ENCODE measurements around the gene SLC44A3. TPM values are rescaled to one million over a fixed set of nuclear protein-coding genes. Genes with fewer than 3 reads are reported as not detected.

The SLC44A3 gene
- total RNA-seq (1 to 10 TPM; 4.4 to 6.5 (median 5.6) TPM), polyA plus RNA-seq (2.2 TPM)
- long read RNA-seq, donor 1, partial matches to known transcripts: 0 of 9 reads
- long read RNA-seq, donor 1, other reads (novel, unspliced or antisense): 5 of 9 reads
- long read RNA-seq, donor 2, partial matches to known transcripts: 0 of 5 reads
- long read RNA-seq, donor 2, other reads (novel, unspliced or antisense): 2 of 5 reads
- long read RNA-seq, donor 3, transcript SLC44A3-201 (15 exons, 2,388 nt): major isoform, 5 of 16 reads
- long read RNA-seq, donor 3, partial matches to known transcripts: 2 of 16 reads
- long read RNA-seq, donor 3, other reads (novel, unspliced or antisense): 9 of 16 reads
- long read RNA-seq, donor 4, partial matches to known transcripts: 0 of 7 reads
- long read RNA-seq, donor 4, other reads (novel, unspliced or antisense): 6 of 7 reads

DNA sequence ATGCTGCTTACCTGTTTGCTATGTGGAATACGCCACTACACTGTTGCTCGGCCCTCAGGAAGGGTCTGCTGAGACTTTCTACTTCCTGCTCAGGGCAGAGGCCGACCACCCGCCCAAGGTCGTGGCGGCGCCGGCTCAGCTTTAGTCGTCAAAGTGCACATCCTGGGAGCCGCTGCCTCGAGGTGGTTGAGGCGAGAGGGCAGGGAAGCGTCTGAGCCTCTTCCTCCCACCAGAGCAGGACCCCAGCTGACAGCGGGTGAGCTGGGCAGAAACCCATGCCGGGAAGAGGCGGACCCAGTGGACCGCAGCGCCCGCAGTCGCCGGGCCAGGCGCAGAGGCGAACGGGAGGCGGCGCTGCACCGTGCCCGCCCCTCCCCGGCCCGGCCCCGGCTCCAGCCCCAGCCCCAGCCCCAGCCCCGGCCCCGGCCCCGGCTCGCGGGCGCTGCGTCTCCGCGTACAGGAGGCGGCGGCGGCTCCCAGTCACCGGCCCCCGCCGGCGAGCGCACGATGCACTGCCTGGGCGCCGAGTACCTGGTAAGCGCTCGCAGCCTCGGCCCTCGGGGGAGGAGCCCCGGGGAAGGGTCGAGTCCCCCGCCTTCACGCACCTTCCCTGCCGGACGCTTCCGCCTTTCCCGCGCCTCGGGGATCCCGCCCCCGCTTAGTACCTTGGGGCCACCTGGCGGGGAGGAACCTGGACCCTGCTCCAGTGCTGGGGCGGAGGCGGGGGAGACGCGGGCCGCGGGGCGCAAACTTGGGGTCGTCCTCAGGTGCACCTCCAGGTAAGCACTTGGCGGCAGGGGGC, at the start of gene SLC44A3:
TSS of gene SLC44A3 (plus strand) at position 413 of the 802 bp plus-strand sequence. CDS start at position 508, 95 bp downstream.
- Histone ChIP-seq H3K4me3 (ENCODE audit: low read length) (peak within 1 kb of the TSS; percentile 83), H3K27me3 (ENCODE audit: control insufficient read depth, insufficient read depth) (no peaks in the 10 kb centered on the region), H3K9me3 (ENCODE audit: control insufficient read depth, low read length) (no peaks in the 10 kb centered on the region), H3K27ac (ENCODE audit: low read length) (no peak within 1 kb of the TSS), H3K4me1 (ENCODE audit: control insufficient read depth, insufficient read depth, low read length) (no peaks in the 10 kb centered on the region)
- intact Hi-C loops (cut with DNase I): no loop called here
- ATAC-seq (peak; percentile 95), DNase-seq (peak; percentile 59 to 85 (median 82))
- 2% methylated on average over 77 of the region's 77 CpGs for WGBS

GRCh38 chr1:94772230-94772641, 47.9 kb upstream of the SLC44A3 start:
- Histone ChIP-seq H3K27ac (ENCODE audit: low read length) (no peak overlapping the region), H3K4me3 (ENCODE audit: low read length) (no peak overlapping the region), H3K9me3 (ENCODE audit: control insufficient read depth, low read length) (no peaks in the 10 kb centered on the region), H3K27me3 (ENCODE audit: control insufficient read depth, insufficient read depth) (no peaks in the 10 kb centered on the region), H3K4me1 (ENCODE audit: control insufficient read depth, insufficient read depth, low read length) (no peaks in the 10 kb centered on the region)
- intact Hi-C loops (cut with DNase I): no loop called here
- ATAC-seq (no peak), DNase-seq (no peak)
- WGBS: 93% methylated on average over 5 of the region's 5 CpGs

DNA sequence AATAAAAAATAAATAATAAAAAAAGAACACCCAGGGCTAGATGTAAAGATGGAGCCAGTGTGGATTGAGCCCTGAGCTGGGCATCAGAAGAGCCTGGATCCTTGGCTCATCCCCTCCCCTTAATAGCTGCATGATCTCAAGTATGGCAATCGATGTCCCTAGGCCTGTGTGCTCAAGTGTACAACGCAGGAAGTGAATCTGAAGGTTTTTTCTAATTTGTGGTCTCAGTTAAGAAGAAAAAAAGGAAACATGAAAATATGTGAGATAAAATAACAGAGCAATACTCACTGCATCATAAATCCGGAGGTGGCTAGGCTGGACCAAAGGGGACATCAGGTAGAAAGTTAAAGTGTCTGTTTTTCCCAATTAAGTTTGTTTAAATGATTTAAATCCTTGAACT, 47.3 kb upstream of the SLC44A3 start:
- H3K27ac ChIP-seq (ENCODE audit: low read length): no peak overlapping the region
- DNase-seq (no peak), ATAC-seq (no peak)
- H3K4me1 ChIP-seq (ENCODE audit: control insufficient read depth, insufficient read depth, low read length): no peaks in the 10 kb centered on the region
- no peak overlapping the region for H3K4me3 ChIP-seq (ENCODE audit: low read length)
- intact Hi-C loops (cut with DNase I): no loop called here
- no peaks in the 10 kb centered on the region for H3K9me3 ChIP-seq (ENCODE audit: control insufficient read depth, low read length)
- H3K27me3 ChIP-seq (ENCODE audit: control insufficient read depth, insufficient read depth): no peaks in the 10 kb centered on the region
- 77% methylated on average over 3 of the region's 3 CpGs for WGBS

DNA sequence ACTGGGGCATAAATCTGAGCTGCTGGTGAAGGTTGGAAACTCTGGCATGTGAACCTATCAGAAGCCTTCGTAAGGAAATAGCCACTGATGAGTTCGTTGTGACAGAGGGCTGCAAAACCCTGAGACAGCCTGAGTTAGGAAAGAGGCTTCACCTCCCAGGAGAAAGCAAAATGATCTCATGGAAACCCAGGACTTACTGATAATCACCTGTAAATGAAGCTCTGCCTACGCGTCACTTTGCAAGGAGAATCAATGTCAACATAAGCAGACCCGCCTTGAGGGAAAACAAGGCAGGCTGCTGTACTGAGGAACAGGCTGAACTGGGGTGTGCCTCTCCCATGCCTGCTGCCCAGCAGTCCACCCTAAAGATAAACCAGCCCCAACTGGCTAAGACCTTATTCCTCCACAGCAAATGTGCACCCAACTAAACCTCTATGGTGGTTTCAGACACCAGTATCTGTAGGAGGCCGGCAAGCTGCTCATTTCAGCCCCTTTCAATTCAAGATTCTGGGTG, 46.8 kb upstream of the SLC44A3 start:
- ATAC-seq: no peak
- Histone ChIP-seq H3K4me3 (ENCODE audit: low read length) (no peak overlapping the region), H3K9me3 (ENCODE audit: control insufficient read depth, low read length) (no peaks in the 10 kb centered on the region), H3K27ac (ENCODE audit: low read length) (no peak overlapping the region), H3K4me1 (ENCODE audit: control insufficient read depth, insufficient read depth, low read length) (no peaks in the 10 kb centered on the region), H3K27me3 (ENCODE audit: control insufficient read depth, insufficient read depth) (no peaks in the 10 kb centered on the region)
- DNase-seq: no peak
- WGBS: 85% methylated on average over 6 of the region's 6 CpGs
- intact Hi-C loops (cut with DNase I): no loop called here

- H3K27me3 ChIP-seq (ENCODE audit: control insufficient read depth, insufficient read depth): no peaks in the 10 kb centered on the region
- intact Hi-C loops (cut with DNase I): no loop called here
- ATAC-seq (no peak), DNase-seq (no peak)
- no peaks in the 10 kb centered on the region for H3K4me1 ChIP-seq (ENCODE audit: control insufficient read depth, insufficient read depth, low read length)
- WGBS: 84% methylated on average over 8 of the region's 8 CpGs
- no peak overlapping the region for H3K4me3 ChIP-seq (ENCODE audit: low read length)
- no peak overlapping the region for H3K27ac ChIP-seq (ENCODE audit: low read length)
- no peaks in the 10 kb centered on the region for H3K9me3 ChIP-seq (ENCODE audit: control insufficient read depth, low read length)
Measured at GRCh38 chr1:94773931-94774422, 46.2 kb upstream of the SLC44A3 start.

GRCh38 chr1:94776474-94776873, 43.7 kb upstream of the SLC44A3 start:
- Histone ChIP-seq H3K4me1 (ENCODE audit: control insufficient read depth, insufficient read depth, low read length) (no peaks in the 10 kb centered on the region), H3K27me3 (ENCODE audit: control insufficient read depth, insufficient read depth) (no peaks in the 10 kb centered on the region), H3K9me3 (ENCODE audit: control insufficient read depth, low read length) (no peaks in the 10 kb centered on the region), H3K4me3 (ENCODE audit: low read length) (no peak overlapping the region), H3K27ac (ENCODE audit: low read length) (no peak overlapping the region)
- DNase-seq (no peak), ATAC-seq (no peak)
- WGBS: 96% methylated on average over 1 of the region's 1 CpG
- intact Hi-C loops (cut with DNase I): no loop called here

- Histone ChIP-seq H3K27me3 (ENCODE audit: control insufficient read depth, insufficient read depth) (no peaks in the 10 kb centered on the region), H3K4me1 (ENCODE audit: control insufficient read depth, insufficient read depth, low read length) (no peaks in the 10 kb centered on the region), H3K27ac (ENCODE audit: low read length) (no peak overlapping the region), H3K4me3 (ENCODE audit: low read length) (no peak overlapping the region), H3K9me3 (ENCODE audit: control insufficient read depth, low read length) (no peaks in the 10 kb centered on the region)
- DNase-seq (no peak), ATAC-seq (no peak)
- intact Hi-C loops (cut with DNase I): no loop called here
Measured at GRCh38 chr1:94777281-94777680, 42.9 kb upstream of the SLC44A3 start.

- intact Hi-C loops (cut with DNase I): no loop called here
- H3K9me3 ChIP-seq (ENCODE audit: control insufficient read depth, low read length): no peaks in the 10 kb centered on the region
Measured at GRCh38 chr1:94778808-94779207, 41.3 kb upstream of the SLC44A3 start.

GRCh38 chr1:94783342-94784189, 36.6 kb upstream of the SLC44A3 start:
- 61% methylated on average over 12 of the region's 12 CpGs for WGBS
- no peaks in the 10 kb centered on the region for H3K4me1 ChIP-seq (ENCODE audit: control insufficient read depth, insufficient read depth, low read length)
- H3K27me3 ChIP-seq (ENCODE audit: control insufficient read depth, insufficient read depth): no peaks in the 10 kb centered on the region
- H3K9me3 ChIP-seq (ENCODE audit: control insufficient read depth, low read length): no peaks in the 10 kb centered on the region
- no peak overlapping the region for H3K4me3 ChIP-seq (ENCODE audit: low read length)
- intact Hi-C loops (cut with DNase I): loop anchor here in 1 of 4 donors (10.0 kb wide), 1 partner anchor 129 kb away; no protein-coding TSS in a partner anchor
- DNase-seq (peak; percentile 88 to 95 (median 93)), ATAC-seq (peak; percentile 98)
- no peak overlapping the region for H3K27ac ChIP-seq (ENCODE audit: low read length)

More at GRCh38 chr1:94778808-94779207, 41.3 kb upstream of the SLC44A3 start:
- no peak for ATAC-seq
- Histone ChIP-seq H3K4me3 (ENCODE audit: low read length) (no peak overlapping the region), H3K27ac (ENCODE audit: low read length) (no peak overlapping the region), H3K4me1 (ENCODE audit: control insufficient read depth, insufficient read depth, low read length) (no peaks in the 10 kb centered on the region), H3K27me3 (ENCODE audit: control insufficient read depth, insufficient read depth) (no peaks in the 10 kb centered on the region)
- no peak for DNase-seq

- no peaks in the 10 kb centered on the region for H3K9me3 ChIP-seq (ENCODE audit: control insufficient read depth, low read length)
- H3K27me3 ChIP-seq (ENCODE audit: control insufficient read depth, insufficient read depth): no peaks in the 10 kb centered on the region
- intact Hi-C loops (cut with DNase I): loop anchor here in 1 of 4 donors (10.0 kb wide), 1 partner anchor 129 kb away; no protein-coding TSS in a partner anchor
- DNase-seq (no peak), ATAC-seq (no peak)
- peak overlapping the region; percentile 42 for H3K27ac ChIP-seq (ENCODE audit: low read length)
- H3K4me3 ChIP-seq (ENCODE audit: low read length): no peak overlapping the region
- 87% methylated on average over 7 of the region's 7 CpGs for WGBS
- no peaks in the 10 kb centered on the region for H3K4me1 ChIP-seq (ENCODE audit: control insufficient read depth, insufficient read depth, low read length)
Measured at GRCh38 chr1:94784190-94784515, 36.0 kb upstream of the SLC44A3 start.
